Endometrial microvascular endothelial cells (primary cell): Measurements from ENCODE around the gene PGBD4. TPM values are rescaled to one million over a fixed set of nuclear protein-coding genes. Genes with fewer than 3 reads are reported as not detected.
"Not testable (repeated sequence)": the region's sequence is repeated elsewhere in the genome, so short reads cannot be mapped to it uniquely, and the experiment has no call there.

ENCODE experiments used
- in situ Hi-C: cut with HindIII; loops from 2 replicates; pipeline ENCODE4 v1.10.0; 2017; ENCODE audit warnings: low sequenced_read_pairs, low pct_unique_long_range_greater_than_20kb; ENCODE audit errors: inconsistent ontology term
- total RNA-seq: library from RNA; depleted of rRNA; stranded (reverse); fragments of >200 nt; gene quantifications from one replicate; pipeline ENCODE4 v1.2.3, GENCODE V29; 2015; ENCODE audit errors: inconsistent ontology term

The PGBD4 gene
- total RNA-seq, 1 donor from 2014 or later = 0.65 TPM

- in situ Hi-C loops = no loop called here
These were observed 8.1 kb downstream of the PGBD4 start for GRCh38 chr15:34109797-34110663.

DNA sequence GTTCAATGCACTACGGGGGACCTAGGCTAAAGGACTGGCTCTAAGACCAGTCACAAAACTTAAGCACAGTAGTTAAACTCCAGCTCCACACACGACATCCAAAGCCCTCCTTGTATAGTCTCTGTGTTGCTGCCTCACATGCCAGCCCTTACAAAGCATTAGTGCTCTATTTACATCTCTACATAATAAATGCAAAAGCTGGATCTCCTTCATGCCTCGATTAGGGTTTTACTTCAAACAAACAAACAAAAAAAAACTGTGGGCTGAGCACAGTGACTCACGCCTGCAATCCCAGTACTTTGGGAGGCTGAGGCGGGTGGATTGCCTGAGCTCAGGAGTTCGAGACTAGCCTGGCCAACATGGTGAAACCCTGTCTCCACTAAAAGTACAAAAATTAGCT, 9.6 kb downstream of the PGBD4 start:
- in situ Hi-C loops = no loop called here

DNA sequence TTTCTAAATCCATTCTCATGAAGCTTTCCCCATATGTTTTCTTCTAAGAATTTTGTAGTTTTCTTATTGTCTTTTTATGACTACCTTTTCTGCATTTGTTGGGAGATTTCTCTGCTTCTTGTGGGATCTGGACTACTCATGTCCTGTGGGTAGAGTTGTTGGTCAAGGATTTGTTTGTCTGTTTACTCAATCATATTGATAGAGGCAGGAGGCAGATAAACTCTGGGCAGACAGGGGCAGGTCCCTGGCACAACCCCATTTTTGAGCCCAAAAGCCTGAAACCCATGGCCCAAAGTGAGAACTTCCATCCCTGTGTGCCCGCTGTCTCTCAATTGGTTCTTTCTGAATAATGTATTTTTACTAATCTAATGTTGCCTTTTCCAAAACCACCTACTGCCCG, 12.3 kb downstream of the PGBD4 start:
- in situ Hi-C loops = no loop called here

- in situ Hi-C loops = no loop called here
These were observed 12.9 kb downstream of the PGBD4 start for GRCh38 chr15:34114739-34115138.

- in situ Hi-C loops = no loop called here
These were observed 14.7 kb downstream of the PGBD4 start for GRCh38 chr15:34116620-34117019.

DNA sequence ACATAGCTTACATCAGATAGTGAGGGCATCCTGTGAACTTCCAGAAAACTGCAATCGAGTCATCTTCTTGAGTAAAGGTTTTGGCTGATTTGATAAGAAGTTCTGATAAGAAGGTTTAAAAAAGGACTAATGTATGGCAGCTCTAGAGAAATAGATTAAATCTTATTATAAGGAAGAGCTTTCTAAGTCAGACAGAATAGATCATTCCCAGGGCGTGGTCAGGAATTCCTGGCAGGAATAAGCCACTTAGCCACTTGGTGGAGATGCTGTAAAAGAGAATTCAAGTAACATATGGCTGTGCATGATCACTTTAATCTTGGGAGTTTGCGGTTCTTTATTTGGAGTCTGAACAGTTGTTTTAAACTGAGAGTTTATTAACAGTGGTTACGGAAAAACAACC, 17.4 kb downstream of the PGBD4 start:
- in situ Hi-C loops = no loop called here

DNA sequence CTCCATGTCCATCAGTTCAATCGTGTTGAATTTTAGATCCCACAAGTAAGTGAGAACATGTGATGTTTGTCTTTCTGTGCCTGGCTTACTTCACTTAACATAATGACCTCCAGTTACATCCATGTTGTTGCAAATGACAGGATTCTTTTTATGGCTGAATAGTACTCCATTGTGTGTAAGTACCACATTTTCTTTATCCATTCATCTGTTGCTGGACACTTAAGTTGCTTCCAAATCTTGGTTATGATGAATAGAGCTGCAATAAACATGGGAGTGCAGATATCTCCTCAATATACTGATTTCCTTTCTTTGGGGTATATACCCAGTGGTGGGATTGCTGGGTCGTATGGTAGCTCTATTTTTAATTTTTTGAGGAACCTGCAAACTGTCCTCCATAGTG, 18.5 kb downstream of the PGBD4 start:
- in situ Hi-C loops = not testable (repeated sequence)

DNA sequence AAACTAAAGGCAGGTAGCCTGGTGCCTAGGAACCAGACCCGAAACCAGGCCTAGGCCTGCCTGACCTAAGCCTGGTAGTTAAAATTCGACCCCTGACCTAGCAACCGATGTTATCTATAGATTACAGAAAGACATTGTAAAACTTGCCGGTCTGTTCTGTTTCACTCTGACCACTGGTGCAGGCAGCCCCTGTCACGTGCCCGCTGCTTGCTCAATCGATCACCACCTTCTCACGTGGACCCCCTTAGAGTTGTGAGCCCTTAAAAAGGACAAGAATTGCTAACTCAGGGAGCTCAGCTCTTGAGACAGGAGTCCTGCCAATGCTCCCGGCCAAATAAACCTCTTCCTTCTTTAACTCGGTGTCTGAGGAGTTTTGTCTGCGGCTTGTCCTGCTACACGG, 19.9 kb downstream of the PGBD4 start:
- in situ Hi-C loops = not testable (repeated sequence)

- in situ Hi-C loops = no loop called here
These were observed 20.9 kb downstream of the PGBD4 start for GRCh38 chr15:34122771-34123183.

DNA sequence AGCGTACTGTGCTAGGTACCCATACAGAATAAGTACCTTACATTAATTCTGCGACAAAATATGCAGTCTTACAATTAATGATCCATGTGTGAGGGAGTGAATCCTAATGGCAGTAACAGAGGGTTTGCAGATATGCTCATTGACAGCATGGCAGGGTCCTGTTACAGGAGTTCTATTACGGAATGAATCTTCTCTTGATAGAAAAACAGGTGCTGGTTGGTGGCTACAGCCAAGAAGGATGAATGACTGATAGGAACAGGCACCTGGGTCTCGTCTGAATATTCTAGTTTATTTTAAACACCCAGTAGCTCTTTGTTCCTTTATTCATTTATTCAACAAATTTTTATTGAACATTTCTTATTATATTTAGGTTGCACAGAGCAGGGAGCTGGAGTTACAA, 22.8 kb downstream of the PGBD4 start:
- in situ Hi-C loops = no loop called here

GRCh38 chr15:34125945-34126344, 24.1 kb downstream of the PGBD4 start:
- in situ Hi-C loops = no loop called here

GRCh38 chr15:34126522-34126921, 24.6 kb downstream of the PGBD4 start:
- in situ Hi-C loops = no loop called here

DNA sequence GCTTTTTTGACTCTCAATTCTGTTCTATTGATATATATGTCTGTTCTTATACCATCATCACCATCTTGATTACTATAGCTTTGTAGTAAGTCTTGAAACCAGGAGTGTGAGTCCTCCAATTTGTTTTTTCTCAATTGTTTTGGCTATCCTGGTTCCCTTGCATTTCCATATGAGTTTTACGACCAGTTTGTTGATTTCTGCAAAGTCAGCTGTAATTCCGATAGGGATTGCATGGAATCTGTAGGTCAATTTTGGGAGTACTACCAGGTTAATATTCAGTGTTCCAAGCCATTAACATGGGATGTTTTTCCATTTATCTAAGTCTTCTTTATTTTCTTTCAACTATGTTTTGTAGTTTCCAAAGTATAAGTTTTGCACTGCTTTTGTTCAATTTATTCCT, 27.0 kb downstream of the PGBD4 start:
- in situ Hi-C loops = no loop called here

DNA sequence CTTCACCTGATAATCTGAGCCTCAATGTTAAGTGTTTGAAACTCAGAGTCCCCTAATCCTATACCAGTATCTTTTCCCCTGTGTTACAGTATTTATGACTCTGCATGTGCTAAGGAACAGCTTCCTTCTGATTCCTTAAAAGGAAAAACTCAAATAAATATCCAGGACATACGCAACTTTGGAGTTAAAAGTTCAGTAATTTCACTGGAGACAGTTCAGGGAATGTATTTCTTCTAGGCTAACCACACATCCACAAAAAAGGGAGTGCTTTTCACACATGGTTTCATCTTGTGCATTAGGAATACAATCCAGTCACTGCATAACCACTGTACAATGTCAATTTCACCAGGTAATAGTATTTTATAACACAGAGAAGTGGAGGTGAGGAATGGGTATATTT, 31.0 kb downstream of the PGBD4 start:
- in situ Hi-C loops = no loop called here

DNA sequence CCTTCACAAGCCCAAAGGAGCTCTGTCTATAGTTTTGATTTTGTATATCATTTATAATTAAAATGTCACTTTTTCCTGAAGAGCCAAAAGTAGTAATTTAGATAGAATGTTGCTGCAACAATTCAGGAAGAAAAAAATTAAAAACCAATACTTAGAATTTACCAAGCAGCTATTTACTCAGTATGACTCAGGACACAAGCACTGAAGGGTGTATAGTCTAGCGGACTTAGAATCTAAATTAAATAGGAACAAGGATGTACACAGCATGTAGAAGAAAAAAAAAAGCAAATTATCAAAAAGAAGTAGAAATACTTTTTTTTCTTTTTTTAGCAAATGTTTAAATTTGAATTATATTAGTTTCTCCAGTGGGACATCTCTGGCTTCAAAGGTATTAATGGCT, 31.6 kb downstream of the PGBD4 start:
- in situ Hi-C loops = no loop called here

DNA sequence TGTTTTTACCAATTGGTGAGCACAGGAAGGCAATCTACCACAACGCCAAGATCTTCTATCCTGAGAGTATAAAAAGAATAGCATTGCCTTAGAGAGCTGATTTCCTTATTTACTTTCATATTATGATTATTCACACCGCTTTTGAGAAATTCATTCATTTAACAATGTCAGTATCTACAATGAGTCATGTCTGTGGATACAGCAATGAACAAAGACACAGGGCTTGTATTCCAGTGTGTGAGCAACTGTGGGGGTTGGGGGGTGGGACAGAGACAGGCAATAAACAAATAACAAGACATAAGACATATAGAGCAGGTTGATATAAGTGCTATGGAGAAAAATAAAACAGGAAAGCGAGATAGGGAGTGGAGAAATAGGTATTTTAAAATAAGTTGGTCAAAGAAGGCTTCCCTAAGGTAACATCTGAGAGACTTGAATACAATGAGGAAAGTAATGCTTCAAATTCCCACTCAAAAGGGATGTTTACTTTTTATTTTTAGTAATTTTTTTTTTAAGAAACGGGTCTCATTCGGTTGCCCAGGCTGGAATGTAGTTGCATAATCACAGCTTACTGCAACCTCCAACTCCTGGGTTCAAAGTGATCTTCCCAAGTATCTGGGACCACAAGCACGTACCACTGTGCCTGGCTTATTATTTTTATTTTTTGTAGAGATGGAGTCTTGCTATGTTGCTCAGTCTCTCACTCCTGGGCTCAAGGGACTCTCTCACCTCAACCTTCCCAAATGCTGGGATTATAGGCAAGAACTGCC, 45.7 kb downstream of the PGBD4 start:
- in situ Hi-C loops = no loop called here

DNA sequence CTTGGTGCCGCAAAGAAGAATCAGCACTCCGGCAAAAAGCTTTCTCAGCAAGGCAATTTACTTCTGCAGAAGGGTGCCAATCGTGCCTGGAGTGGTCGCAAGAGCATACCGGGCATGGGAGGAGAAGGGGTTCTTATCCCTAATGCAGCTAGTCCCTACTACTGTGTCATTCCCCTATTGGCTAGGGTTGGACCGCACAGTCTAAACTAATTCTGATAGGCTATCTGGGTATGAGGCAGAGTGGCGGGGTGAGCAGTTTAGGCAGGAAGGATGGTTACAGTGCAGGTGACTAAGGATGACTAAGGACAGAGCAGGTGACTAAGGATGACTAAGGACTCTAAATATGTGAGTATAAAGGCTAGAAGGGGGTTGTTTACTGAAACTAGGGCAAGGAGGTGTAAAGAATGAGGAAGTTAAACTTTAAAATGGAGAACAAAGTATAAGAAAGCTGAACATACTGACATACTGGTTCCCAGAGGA, 52.9 kb downstream of the PGBD4 start:
- in situ Hi-C loops = no loop called here

- in situ Hi-C loops = no loop called here
These were observed 54.0 kb downstream of the PGBD4 start for GRCh38 chr15:34155859-34156258.
